Measurements from ENCODE around the gene CEP128. TPM values are rescaled to one million over a fixed set of nuclear protein-coding genes. Genes with fewer than 3 reads are reported as not detected.
A peak's percentile ranks its signal among the peaks of the same experiment; 100 is the strongest.

Gene CEP128
- polyA plus RNA-seq, 1 experiment = 1.9 TPM

DNA sequence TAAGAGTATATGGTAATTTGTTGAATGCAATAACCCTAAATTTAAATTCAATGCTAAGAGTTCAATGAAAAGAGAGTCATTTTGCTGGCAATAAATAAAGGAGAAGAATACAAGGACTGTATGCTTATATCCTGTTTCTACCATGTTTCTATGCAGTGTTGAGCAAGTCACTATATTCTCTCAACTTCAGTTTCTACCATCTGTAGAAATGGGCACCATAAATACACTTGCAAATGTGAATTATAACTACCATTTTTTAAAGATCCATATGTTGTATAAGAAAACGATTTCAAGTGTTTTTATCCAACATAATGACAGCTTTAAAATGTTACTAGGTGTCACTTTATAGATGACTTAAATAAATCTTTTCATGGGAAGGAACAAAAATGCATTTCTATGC lies 170.3 kb downstream of the CEP128 start:
- ChIA-PET CTCF (interaction anchor here (1.1 kb wide), 1 partner anchor 9 kb away, joined by 3 read pairs; no protein-coding TSS in a partner anchor), POLR2A (no interaction called here)
- DNase-seq (ENCODE audit: low read depth) = no peak
- TF ChIP-seq, protein P1, sequence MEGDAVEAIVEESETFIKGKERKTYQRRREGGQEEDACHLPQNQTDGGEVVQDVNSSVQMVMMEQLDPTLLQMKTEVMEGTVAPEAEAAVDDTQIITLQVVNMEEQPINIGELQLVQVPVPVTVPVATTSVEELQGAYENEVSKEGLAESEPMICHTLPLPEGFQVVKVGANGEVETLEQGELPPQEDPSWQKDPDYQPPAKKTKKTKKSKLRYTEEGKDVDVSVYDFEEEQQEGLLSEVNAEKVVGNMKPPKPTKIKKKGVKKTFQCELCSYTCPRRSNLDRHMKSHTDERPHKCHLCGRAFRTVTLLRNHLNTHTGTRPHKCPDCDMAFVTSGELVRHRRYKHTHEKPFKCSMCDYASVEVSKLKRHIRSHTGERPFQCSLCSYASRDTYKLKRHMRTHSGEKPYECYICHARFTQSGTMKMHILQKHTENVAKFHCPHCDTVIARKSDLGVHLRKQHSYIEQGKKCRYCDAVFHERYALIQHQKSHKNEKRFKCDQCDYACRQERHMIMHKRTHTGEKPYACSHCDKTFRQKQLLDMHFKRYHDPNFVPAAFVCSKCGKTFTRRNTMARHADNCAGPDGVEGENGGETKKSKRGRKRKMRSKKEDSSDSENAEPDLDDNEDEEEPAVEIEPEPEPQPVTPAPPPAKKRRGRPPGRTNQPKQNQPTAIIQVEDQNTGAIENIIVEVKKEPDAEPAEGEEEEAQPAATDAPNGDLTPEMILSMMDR (IDR thresholded peaks at IDR 0.05; ENCODE audit: insufficient read depth, low read depth, low read length) = no peak
- H3K4me3 ChIP-seq (ENCODE audit: low read depth, low read length) = no peak overlapping the region
- H3K36me3 ChIP-seq (ENCODE audit: control insufficient read depth, insufficient read depth, low read length) = no peaks in the 10 kb centered on the region
- H3K27me3 ChIP-seq (ENCODE audit: control insufficient read depth, insufficient read depth, low read length) = no peaks in the 10 kb centered on the region

DNA sequence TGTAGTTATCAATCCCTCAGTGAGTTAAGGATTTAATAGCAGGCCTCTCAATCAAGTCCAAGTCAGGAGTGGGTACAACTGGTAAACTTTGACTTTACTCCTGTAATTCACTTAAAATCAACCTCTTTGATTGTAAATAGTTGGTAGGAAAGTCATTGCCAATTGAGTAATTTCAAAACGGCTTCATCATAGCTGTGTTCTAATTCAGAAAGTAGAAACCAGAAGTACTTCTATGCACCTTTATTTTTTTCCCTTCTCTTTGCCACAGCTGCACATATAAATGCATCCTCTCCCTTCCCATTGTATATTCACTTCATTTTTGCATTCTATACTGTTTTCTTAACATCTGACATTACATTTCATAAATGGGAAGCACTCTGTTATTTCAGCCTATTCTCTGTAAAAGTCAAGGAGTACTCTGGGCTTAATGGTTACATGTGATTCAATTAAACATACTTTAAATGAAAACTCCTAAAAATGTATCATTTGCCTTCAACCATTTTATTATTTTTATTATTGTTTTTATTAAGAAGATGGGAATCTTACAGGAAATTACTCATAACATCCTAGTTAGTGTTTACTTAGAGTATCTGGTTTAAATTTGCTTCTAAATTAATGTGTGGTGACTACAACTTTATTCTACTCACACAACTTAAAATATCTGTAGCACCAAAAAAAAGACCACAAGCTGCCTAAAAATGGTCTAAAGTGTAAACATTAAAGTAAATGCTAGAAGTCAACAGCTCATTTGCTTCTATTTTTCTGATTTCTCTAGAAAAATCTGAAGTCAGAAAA lies 171.2 kb downstream of the CEP128 start:
- DNase-seq (ENCODE audit: low read depth) = peak; percentile 44
- TF ChIP-seq, protein P1 (IDR thresholded peaks at IDR 0.05; ENCODE audit: insufficient read depth, low read depth, low read length) = no peak
- ChIA-PET POLR2A (no interaction called here), CTCF (no interaction called here)
- H3K4me3 ChIP-seq (ENCODE audit: low read depth, low read length) = no peak overlapping the region
- H3K36me3 ChIP-seq (ENCODE audit: control insufficient read depth, insufficient read depth, low read length) = no peaks in the 10 kb centered on the region
- no peaks in the 10 kb centered on the region for H3K27me3 ChIP-seq (ENCODE audit: control insufficient read depth, insufficient read depth, low read length)

DNA sequence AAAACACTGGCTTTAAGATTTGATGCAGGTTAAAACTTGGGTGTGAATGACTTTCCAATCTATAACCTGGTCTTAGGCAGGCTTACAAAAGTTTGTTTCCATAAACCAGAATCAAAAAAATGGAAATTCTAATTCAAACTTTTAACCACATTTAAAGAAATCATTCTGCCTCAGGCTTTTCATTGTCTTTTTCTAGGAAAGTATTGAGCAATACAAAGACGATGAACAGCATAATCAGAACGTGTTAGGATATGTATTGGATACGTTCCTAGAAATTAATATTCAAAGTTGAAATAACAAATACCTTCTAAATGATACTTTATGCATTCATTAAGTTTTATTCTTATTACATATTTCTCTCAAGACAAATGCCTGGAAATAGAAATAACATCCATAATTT lies 172.9 kb downstream of the CEP128 start:
- ChIA-PET CTCF (interaction anchor here (0.6 kb wide), 1 partner anchor 9 kb away, joined by 3 read pairs; no protein-coding TSS in a partner anchor), POLR2A (no interaction called here)
- DNase-seq (ENCODE audit: low read depth) = no peak
- no peak overlapping the region for H3K4me3 ChIP-seq (ENCODE audit: low read depth, low read length)
- no peaks in the 10 kb centered on the region for H3K27me3 ChIP-seq (ENCODE audit: control insufficient read depth, insufficient read depth, low read length)
- no peaks in the 10 kb centered on the region for H3K36me3 ChIP-seq (ENCODE audit: control insufficient read depth, insufficient read depth, low read length)
- TF ChIP-seq, protein P1 (IDR thresholded peaks at IDR 0.05; ENCODE audit: insufficient read depth, low read depth, low read length) = no peak

DNA sequence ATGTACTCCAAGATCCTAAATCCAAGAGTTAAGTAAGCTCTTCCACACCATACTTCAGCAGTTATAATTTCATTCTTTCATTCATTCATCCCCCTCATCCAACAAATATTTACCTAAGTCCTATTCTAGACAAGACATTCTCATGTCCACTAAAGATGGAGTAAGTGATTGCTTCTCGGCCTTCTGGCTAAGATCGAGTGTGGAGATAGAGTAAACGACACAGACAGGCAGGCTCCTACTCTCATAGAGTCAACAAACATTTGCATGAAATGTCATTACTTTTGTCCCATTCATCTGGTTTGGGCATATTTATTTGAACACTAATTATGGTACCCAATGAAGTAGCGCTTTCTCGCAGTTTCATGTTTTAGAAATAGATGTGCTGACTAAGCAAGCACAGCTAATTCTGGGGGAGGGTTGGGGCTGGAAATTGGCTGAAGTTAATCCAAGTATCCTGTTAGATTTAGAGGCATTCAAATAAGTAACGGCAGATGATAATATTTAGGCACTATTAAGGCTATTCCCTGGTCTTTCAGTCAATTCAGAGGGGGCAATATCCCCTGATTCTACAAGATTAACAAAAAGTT lies 176.5 kb downstream of the CEP128 start:
- DNase-seq (ENCODE audit: low read depth) = no peak
- TF ChIP-seq, protein P1 (IDR thresholded peaks at IDR 0.05; ENCODE audit: insufficient read depth, low read depth, low read length) = no peak
- Histone ChIP-seq H3K27me3 (ENCODE audit: control insufficient read depth, insufficient read depth, low read length) (no peaks in the 10 kb centered on the region), H3K36me3 (ENCODE audit: control insufficient read depth, insufficient read depth, low read length) (no peaks in the 10 kb centered on the region), H3K4me3 (ENCODE audit: low read depth, low read length) (no peak overlapping the region)
- CTCF ChIA-PET = no interaction called here
- POLR2A ChIA-PET = no interaction called here

DNA sequence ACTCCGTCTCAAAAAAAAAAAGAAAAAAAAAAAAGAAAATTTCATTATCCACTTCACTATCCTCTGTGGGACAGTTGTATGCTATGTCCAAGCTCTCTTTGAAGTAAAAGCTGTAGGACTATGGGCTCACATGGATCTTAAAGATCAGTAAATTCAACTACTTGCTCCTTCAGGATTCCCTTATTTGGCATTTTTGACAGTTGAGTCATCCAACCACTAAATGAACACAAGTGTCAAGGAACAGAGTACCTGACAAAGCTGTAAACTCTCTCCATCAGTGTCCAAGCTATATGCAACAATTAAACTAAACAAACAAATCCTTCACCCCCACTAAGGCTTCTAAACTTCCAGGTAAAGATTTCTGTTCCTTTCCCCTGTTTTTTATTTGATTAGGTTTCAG lies 177.0 kb downstream of the CEP128 start:
- Histone ChIP-seq H3K27me3 (ENCODE audit: control insufficient read depth, insufficient read depth, low read length) (no peaks in the 10 kb centered on the region), H3K4me3 (ENCODE audit: low read depth, low read length) (no peak overlapping the region), H3K36me3 (ENCODE audit: control insufficient read depth, insufficient read depth, low read length) (no peaks in the 10 kb centered on the region)
- DNase-seq (ENCODE audit: low read depth) = no peak
- TF ChIP-seq, protein P1 (IDR thresholded peaks at IDR 0.05; ENCODE audit: insufficient read depth, low read depth, low read length) = no peak
- POLR2A ChIA-PET = no interaction called here
- CTCF ChIA-PET = no interaction called here

Data from BJ (cell line).